NCI-H82 treated with DMSO at 0.1 percent for 48 hours (cell line): Measurements from ENCODE around the gene MGRN1.

ENCODE experiments used
- DNase-seq: peaks from one replicate; lab custom pipeline; 2025; ENCODE audit not compliant: unreplicated experiment; lab: John Stamatoyannopoulos, UW

The MGRN1 gene

GRCh38 chr16:4685776-4686496 lies 61.3 kb downstream of the MGRN1 start:
- no peak for DNase-seq

DNA sequence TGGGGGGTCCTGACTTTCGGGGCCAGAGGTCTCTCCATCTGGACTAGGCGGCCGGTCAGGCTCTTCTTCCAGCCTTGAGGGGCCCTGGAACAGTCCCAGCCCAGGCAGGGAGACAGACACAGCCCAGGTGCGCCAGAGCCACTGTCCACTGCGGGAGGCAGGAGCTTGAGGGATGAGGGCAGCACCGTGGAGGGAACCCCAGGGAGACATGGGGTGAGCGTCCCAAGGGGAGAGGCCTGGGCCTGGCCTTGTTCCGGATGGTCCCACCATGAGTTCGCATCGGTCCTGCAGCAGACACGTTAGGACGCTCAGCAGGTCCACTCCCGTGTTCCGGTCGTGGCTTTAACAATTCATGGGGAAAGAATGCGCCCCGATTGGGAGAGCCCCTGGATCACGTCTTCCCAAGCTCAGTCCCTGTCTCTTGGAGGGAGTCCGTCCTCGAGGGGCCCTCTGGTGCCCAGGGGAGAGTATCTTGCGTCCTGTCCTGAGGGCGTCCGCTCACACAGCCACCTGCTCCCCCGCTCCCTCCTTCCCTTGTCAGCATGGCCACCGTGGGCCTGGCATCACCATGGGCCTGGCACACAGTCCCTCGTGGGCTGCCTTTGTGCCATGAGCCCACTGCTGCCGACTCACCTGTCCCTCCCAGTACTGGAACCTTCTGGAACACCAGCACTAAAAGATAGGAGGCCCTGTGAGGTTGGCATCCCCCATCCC lies 62.0 kb downstream of the MGRN1 start:
- no peak for DNase-seq

DNA sequence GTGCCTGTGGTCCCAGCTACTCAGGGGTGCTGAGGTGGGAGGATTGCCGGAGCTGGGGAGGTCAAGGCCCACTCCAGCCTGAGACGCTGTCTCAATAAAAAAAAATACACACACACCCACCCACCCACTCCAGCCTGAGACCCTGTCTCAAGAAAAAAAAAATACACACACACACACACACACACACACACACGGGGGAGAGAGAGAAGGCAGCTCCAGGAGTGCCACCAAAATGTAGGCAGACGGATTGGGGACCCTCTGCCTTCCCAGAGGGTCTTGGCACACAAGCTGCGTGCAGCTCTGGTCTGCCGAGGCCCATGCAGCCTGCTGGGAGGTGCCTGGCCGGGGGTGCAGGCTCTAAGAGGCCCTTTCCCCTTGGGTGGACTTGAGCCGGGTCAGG lies 62.8 kb downstream of the MGRN1 start:
- no peak for DNase-seq

GRCh38 chr16:4687946-4688673 lies 63.5 kb downstream of the MGRN1 start:
- no peak for DNase-seq

DNA sequence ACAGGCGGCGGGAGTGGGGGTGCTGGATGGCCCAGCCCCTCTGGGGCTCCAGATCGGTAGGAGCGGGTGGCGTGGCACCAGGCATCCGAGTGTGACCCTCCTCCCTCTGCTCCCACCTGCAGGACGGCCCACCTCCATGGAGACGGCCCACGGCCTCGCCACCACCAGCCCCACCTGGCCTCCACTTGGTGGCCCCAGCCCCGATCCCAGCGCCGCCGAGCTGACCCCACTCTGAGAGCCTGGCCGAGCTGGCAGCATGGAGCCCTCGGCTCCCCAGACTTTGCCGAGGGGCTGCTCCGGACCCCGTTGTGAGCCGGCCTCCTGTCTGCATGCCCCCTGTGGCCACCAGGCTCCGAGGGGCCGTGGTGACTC lies 64.0 kb downstream of the MGRN1 start:
- DNase-seq = no peak

GRCh38 chr16:4689091-4689671 lies 64.6 kb downstream of the MGRN1 start:
- no peak for DNase-seq

- DNase-seq = no peak
Observed at GRCh38 chr16:4689864-4690704, 65.5 kb downstream of the MGRN1 start.

GRCh38 chr16:4690946-4691665 lies 66.5 kb downstream of the MGRN1 start:
- DNase-seq = no peak

GRCh38 chr16:4691666-4692412 lies 67.2 kb downstream of the MGRN1 start:
- no peak for DNase-seq

- no peak for DNase-seq
Observed at GRCh38 chr16:4692460-4693295, 68.1 kb downstream of the MGRN1 start.

GRCh38 chr16:4693296-4693955 lies 68.8 kb downstream of the MGRN1 start, which contains the start of gene NUDT16L1:
TSS of gene NUDT16L1 (plus strand) at chr16:4693562. CDS start at chr16:4693727, 165 bp downstream.
- peak; percentile 79 for DNase-seq

DNA sequence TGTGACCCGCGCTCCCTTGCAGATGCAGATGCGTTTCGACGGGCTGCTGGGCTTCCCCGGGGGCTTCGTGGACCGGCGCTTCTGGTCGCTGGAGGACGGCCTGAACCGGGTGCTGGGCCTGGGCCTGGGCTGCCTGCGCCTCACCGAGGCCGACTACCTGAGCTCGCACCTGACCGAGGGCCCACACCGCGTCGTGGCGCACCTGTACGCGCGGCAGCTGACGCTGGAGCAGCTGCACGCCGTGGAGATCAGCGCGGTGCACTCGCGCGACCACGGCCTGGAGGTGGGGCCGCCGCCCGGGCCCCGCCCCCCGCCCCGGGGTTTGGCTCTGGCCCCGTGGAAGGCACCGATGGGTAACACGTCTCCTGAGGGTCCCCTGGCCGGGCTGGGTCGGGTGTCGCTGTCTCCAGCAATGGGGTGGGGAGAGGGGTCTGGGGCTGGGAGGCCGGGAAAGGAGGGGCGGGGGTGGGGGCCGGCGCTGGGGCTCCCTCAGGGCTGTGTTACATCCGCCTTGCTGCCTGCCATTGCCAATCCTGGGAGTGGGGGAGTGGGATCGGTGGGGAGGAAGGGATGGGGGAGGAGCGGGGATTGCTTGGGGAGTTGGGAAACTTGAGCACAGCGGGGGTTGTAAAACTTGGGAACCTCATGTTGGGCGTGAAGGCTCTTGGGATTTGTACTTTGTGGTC lies 69.5 kb downstream of the MGRN1 start:
- no peak for DNase-seq

DNA sequence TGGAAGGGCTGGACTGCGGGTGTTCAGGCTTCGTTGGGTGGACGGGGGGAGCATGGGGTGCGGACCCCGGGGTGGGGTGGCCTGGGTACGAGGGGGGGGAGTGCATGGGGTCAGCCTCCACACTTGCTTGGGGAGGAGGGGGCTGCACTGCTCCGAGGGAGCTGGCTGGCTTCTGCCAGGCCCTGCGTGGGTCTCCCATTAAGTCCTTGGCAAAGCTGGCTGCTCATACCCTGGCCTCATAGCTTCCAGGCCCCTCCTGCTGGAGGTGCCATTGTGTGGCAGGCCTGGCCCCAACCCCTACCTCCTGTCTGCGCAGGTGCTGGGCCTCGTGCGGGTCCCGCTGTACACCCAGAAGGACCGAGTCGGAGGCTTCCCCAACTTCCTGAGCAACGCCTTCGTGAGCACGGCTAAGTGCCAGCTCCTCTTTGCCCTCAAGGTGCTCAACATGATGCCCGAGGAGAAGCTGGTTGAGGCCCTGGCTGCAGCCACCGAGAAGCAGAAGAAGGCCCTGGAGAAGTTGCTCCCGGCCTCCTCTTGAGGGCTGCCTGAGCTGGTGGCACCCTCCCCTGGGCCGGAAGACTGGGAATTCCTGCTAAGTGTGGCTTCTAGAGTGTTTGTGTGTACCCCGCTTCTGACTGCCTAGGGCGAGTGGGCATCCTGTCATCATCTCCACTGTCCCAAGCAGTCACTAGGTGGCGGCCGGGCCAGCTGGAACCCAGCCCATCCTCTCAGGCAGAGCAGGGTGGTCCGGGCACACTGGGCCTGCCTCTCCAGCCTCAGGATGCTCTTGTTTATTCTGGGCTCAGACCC lies 70.2 kb downstream of the MGRN1 start:
- no peak for DNase-seq

- no peak for DNase-seq
Observed at GRCh38 chr16:4695473-4696171, 71.0 kb downstream of the MGRN1 start.

DNA sequence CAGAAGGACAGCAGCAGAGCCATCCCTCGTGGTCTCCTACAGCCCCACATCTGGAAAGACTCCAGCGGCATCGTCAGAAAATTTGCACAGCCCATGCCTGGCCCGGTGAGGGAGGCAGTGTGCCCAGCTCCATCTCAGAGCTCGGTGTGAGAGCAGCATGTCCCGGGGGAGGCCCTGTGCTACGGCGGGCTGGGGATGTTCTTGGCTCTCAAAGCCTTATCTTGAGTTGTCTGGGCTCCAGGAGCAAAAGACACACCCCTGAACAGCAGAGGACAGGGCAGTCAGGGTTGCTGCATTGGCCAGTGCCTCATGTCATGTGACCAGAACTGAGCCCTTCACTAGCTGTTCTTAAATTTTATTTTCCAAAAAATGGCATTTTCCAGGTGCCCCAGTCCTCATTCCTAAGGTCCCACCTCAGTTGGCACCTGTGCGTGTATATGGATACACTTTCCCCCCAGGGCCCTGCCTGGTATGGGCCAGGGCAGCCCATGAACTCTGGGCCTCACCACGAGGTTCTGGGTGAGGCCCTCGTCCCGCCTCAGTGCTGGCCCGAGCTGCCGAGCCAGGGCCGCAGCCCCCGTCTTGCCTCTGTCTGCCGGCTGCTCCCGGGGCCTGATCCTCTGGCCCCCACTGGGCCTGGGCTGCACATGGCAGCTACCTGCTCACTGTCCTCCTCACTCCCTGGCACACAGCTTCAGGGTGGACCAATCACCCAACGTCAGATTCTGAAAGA lies 71.7 kb downstream of the MGRN1 start:
- no peak for DNase-seq
